Sciatic nerve (tissue), 2 donors: ENCODE data around the gene TNFRSF6B. TPM values are rescaled to one million over a fixed set of nuclear protein-coding genes. Genes with fewer than 3 reads are reported as not detected.
"Not testable (repeated sequence)": the region's sequence is repeated elsewhere in the genome, so short reads cannot be mapped to it uniquely, and the experiment has no call there.

Source experiments
- ATAC-seq: fragments of 200-7000 bp; cut with Tn5 transposase; one replicate; pipeline ENCODE4 v1.9.1; 2020; ENCODE audit warnings: mild to moderate bottlenecking, moderate library complexity
- DNase-seq: peaks from one replicate; pipeline ENCODE4 v3.0.0-alpha.2; 2020; ENCODE audit warnings: low spot score
- intact Hi-C: fragments of 100-400 bp; cut with DNase I; formaldehyde crosslinking; loops from one replicate; pipeline ENCODE4 v1.14.2; 2022
- total RNA-seq: library from RNA; stranded (reverse); fragmentation: NEBNext Ultra II Directional; extraction: Animal tissue kit (Norgen Biotek cat#: 25700); gene quantifications from one replicate; pipeline ENCODE4 v1.2.1, GENCODE V29; 2021
- donor health status: DM: no; HTN: no; CAD: no.
- donor health status: DM: no; HTN: no; CAD: no.

Gene TNFRSF6B
- total RNA-seq, 1 donor from 2014 or later, result 6.1 TPM

DNA sequence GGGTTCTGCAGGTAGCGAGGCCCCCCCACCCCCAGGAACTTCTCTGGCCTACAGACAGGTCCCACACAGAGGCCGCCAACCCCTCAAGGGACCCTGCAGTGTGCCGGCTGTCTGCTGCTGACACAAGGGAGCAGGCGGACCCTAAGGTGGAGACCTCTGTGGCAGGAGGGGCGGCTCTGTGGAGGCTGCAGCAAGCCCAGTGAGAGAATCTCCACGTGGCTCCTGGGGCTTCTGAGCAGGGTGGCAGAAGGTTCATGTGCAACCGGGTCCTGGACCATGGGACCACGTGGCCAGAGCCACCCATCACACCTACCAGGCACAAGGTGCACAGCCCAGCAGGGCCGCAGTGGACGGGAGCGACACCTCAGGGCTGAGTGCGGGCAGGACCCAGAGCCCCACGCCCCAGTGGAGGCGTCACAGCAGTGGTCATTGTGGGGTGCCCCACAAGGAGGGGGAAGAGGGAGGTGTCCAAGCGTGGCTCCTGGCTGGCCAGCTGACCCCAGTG is 7.1 kb downstream of the TNFRSF6B start:
- DNase-seq (peak; percentile 59), ATAC-seq (no peak)
- intact Hi-C loops, result no loop called here

DNA sequence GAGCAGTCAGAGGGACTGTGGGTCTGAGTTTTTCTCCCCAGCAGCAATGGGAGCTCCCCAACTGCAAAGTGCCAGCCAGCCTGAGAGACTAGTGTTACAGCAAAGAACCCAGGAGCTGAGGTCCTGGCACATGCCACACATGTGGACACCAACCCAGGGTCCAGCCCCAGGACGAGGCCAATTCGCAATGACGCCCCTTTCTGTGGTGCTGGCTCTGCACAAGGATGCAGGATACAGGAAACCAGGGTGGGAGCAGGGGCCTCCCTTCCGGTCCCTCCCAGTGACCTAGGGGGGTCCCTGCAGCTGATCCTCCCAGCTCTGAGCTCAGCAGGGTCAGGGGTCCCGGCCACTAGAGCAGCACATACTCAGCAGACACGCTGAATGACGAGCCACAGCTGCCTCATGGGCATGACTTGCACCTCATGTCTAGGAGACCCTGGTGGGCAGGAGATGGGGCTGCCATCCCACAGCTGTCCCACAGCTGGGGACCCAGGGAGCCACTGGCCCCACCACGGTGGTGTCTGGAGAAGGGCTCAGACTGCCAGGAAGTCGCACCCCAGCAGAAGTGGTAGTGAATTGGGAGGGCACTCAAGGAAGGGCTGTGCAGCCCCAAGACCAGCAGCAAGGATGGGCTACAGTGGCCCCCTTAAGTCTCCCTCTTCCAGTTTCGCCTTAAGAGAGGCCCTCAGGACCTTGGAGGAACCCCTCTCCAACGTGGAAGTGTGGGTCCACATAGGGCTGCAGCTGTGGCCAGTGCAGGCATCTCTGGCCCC is 7.7 kb downstream of the TNFRSF6B start:
- ATAC-seq (no peak), DNase-seq (peak; percentile 55)
- intact Hi-C loops, result no loop called here

DNA sequence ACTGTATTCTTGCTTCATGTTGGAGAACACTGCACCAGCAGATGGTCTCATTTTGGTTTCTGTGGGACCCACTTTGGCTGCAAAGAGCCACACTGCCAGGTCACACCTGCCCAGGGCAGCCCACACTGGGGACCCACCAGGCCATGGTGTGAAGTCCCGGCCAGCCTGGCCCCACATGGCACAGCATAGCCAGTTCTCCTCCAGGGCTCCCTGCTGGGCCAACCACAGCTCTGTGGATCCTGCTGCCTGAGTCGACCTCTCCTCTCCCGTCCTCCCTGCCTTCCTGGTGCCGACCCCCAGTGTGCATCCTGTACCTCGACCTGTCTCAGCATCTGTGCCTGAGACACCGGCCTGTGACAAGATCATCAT is 8.3 kb downstream of the TNFRSF6B start:
- ATAC-seq, result no peak
- intact Hi-C loops, result no loop called here
- DNase-seq, result peak; percentile 61

DNA sequence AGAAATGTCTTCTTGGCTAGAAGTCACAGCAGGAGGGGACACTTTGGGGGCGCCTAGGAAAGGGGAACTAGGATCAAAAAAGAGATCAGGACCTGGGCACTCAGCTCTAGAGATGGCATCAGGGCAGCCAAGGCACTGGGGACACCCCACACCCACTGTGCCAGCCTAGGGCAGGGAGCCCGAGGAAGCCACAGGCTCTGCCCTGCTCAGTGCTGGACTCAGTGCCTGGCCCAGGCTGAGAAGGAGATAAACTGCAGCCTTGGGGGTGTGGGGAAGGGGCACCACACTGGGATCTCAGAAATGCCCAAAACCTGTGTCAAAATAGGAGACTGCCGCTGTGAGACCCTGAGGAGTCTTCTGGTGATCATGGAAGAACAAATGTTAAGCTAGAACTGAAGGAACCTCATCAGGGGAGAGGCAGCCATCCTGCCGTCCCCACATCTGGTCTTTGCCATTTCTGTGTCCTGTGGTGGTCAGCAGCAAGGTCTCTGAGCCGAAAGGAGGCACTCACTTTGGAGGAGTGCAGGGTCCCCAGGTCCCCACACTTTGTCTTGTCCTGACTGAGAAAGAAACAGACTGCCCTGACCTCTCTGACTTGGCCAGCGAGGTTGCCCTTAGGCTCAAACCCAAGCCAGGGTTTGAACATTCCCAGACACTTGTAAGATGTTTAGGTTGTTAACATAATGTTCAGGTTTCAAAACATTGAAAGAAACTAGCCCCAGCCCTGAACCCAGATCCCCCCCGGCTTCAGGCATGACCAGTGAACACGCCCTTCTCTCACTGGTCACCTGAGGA is 9.0 kb downstream of the TNFRSF6B start:
- intact Hi-C loops, result no loop called here
- ATAC-seq (no peak), DNase-seq (peak; percentile 55)

DNA sequence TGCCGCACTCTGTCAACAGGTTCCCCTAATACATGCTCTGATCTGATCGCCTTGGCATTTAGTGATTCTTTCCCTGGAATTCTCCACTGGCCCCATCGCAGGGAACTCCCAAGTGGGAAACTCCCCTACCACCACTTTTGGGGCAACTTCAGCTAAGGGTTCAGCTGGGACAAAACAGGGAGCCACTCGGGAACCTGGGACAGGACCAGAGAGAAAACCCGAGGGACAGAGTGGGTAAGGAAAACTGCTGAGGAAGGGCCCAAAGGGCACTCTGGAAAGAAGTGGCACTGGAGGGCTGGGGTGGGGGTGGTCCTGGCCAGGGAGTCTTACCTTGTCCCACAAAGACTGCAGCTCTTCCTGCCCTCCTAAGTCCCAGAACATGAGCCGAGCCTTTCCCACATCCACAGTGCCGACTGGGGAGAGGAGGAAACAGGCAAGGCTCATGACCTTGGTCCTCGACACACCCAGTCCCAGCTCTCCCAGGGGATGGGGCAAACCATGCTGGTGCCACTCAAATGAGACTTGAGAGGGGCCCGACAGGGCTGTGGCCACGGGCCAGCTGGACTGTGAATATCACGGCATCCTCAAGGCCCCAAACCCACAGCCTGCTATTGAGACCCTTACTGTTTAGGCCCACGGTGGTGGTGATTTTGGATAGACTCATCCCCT is 9.7 kb downstream of the TNFRSF6B start:
- intact Hi-C loops, result no loop called here
- ATAC-seq (no peak), DNase-seq (peak; percentile 55)

DNA sequence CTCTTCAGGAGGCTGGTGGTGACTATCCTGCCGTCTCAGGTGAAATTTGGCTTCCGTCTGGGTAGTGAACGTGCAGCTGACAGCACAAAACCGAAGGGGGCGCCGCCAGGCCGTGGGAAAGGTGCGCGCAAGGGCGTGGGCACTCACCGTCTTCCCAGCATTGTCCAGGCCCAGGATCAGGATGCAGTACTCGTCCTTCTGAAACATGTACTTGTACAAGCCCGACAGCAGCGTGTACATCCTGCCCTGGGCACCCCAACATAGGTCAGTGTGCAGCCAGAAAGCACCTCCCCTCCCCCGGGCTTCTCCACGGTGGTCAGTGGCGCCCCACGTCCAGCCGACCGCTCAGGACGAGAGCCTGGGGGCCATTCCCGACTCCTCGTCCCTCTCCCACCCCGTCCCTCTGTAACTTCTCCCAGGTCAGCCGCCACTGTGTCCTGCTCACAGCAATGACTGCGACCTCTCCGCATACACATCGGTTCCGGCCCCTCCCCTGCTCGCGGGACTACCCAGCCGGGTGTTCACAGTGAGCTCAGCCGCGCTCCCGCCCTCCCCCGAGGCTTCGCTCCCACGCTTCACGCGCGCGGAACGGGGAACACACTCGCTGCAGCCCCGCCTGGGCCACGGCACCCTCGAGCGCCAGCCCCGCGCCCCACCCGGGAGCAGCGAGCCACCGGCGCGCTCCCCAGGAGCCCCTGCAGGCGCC is 10.6 kb downstream of the TNFRSF6B start:
- ATAC-seq (peak; percentile 5), DNase-seq (peak; percentile 72)
- intact Hi-C loops, result no loop called here

DNA sequence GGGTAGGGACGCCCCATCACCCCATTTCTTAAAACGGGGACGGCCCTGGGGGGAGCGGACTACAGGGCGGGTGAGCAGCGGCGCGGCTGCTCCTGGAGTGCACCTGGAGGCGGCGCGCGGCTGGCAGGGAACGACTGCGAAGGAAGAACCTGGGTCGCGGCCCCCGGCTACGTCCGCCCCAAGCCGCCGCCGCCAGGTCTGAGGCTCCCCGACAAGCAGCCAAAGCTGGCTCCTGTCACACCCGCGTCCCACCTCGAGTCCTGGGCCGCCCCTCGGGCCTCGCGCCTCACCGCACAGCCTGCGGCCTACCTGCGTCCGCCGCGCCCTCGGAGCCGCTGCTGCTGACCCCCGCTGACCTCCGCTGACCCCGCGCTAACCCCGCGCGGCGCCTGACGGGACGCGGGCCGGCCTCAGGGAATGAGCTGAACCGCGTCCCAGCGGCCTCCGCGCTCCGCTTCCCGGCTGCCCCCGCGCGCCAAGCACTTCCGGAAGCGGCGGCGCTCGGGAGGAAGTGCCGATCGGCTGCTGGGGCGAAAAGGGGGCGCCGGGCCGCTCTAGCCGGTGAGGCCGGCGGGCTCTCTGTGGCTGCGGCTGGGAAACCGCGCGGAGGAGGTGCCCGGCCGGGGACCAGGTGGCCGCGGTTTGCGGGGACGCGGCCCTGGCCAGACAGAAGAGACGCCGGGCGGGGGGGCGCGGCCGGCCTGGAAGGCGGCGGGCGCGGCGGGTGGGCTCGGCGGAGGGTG is 11.3 kb downstream of the TNFRSF6B start, which contains the start of the genes ARFRP1 and ZGPAT:
Gene ARFRP1, minus strand, starts transcription at position 419 of the 743 bp plus-strand sequence. CDS start 885 bp downstream, outside the sequence.
Gene ZGPAT, plus strand, starts transcription at position 482 of the 743 bp plus-strand sequence. CDS start 542 bp downstream, outside the sequence.
- DNase-seq, result peak; percentile 94

DNA sequence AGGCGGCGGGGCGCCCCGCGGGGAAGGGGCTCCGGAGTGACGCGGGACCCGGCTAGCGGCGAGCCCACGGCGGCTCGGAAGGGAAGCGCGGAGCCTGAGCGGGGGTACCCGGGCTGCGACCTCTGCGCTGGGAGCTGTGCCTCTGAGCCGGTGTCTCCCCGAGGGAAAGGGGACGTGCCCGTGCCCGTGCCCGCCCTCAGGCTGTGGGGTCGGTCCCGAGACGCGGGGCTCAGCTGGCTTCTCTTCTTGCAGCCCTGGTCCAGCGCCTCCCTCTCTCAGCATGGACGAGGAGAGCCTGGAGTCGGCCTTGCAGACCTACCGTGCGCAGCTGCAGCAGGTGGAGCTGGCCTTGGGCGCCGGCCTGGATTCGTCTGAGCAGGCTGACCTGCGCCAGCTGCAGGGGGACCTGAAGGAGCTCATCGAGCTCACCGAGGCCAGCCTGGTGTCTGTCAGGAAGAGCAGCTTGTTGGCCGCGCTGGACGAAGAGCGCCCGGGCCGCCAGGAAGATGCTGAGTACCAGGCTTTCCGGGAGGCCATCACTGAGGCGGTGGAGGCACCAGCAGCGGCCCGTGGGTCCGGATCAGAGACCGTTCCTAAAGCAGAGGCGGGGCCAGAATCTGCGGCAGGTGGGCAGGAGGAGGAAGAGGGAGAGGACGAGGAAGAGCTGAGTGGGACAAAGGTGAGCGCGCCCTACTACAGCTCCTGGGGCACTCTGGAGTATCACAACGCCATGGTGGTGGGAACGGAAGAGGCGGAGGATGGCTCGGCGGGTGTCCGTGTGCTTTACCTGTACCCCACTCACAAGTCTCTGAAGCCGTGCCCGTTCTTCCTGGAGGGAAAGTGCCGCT is 12.1 kb downstream of the TNFRSF6B start:
- intact Hi-C loops, result no loop called here
- ATAC-seq (no peak), DNase-seq (peak; percentile 63)

More for the DNA sequence above, 11.3 kb downstream of the TNFRSF6B start, which contains the start of the genes ARFRP1 and ZGPAT:
- intact Hi-C loops, result no loop called here
- peak; percentile 95 for ATAC-seq

DNA sequence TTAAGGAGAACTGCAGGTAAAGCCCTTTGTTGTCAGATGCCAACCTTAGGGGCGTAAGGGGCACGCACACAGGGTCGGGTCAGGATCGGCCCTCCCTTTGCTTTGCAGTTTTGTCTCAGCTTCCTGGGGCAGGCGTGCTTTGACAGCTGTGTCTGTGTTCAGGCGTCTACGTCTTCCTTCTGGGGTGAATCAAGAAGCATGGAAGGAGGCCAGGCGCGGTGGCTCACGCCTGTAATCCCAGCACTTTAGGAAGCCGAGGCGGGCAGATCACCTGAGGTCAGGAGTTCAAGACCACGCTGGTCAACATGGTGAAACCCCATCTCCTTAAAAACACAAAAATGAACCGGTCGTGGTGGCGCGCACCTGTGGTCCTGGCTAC is 12.7 kb downstream of the TNFRSF6B start:
- ATAC-seq (no peak), DNase-seq (peak; percentile 51)
- intact Hi-C loops, result no loop called here

DNA sequence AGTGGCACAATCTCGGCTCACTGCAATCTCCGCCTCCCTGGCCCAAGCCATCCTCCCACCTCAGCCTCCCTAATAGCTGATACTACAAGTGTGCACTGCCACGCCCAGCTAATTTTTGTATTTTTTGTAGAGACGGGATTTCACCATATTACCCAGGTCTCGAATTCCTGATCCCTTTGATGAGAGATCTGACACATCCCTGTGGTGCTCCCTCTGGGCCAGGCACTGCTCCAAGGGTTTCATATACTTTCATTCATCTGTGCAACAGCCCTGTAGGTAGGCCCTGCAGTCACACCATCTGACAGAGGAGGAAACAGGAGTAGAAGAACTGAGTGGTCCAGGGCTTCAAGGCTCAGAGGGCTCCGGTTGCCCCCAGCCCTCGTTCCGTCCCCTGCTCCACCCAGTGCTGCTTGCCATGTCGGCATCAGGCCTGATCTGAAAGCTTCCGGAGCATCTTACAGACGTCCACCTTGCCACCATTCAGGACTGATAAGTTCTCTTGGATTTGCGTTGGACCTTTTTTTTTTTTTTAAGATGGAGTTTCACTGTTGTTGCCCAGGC is 14.7 kb downstream of the TNFRSF6B start:
- intact Hi-C loops, result no loop called here
- ATAC-seq (no peak), DNase-seq (peak; percentile 30)

DNA sequence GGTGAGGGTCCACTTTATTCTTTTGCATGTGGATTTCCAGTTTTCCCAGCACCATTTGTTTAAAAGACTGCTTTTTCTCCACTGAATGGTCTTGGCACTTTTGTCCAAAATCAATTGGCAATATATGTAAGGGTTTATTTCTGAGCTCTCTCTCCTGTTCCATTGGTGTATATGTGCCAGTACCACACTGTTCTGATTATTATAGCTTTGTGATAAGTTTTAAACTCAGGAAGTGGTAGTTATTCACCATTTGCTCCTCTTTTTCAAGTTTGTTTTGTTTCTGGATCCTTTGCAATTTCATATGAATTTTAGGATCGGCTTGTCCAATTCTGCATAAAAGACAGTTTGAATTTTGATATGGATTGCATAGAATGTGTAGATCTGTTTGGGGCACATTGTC is 15.7 kb downstream of the TNFRSF6B start:
- ATAC-seq (no peak), DNase-seq (no peak)
- intact Hi-C loops, result no loop called here

DNA sequence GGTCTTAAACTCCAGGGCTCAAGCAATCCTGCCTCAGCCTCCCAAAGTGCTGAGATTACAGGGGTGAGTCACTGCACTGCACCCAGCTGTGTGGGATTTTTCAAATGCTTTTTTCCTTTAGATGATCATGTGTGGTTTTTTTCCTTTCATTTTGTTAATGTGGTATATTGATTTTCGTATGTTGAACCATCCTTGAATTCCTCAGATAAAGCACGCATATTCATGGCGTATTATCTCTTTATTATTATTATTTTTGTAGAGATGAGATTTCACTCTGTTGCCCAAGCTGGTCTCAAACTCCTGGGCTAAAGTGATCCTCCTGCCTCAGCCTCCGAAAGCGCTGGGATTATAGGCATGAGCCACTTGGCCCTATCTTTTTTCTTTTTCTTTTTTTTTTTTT is 18.4 kb downstream of the TNFRSF6B start:
- intact Hi-C loops, result no loop called here
- DNase-seq (peak; percentile 25), ATAC-seq (no peak)

DNA sequence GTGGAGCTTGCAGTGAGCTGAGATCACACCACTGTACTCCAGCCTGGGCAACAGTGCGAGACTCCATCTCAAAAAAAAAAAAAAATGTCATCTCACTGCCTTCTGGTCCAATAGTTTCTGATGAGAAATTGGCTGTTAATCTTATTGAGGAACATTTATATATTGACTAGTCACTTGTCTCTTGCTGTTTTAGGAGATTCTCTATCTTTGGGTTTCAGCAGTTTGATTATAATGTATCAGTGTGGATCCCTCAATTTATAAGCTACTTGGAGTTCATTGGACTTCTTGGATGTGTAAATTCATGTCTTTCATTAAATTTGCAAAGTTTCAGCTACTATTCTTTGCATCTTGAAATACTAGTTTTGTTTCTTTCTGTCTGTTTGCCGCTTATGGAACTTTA is 22.5 kb downstream of the TNFRSF6B start:
- DNase-seq, result no peak
- intact Hi-C loops, result no loop called here
- ATAC-seq, result no peak

DNA sequence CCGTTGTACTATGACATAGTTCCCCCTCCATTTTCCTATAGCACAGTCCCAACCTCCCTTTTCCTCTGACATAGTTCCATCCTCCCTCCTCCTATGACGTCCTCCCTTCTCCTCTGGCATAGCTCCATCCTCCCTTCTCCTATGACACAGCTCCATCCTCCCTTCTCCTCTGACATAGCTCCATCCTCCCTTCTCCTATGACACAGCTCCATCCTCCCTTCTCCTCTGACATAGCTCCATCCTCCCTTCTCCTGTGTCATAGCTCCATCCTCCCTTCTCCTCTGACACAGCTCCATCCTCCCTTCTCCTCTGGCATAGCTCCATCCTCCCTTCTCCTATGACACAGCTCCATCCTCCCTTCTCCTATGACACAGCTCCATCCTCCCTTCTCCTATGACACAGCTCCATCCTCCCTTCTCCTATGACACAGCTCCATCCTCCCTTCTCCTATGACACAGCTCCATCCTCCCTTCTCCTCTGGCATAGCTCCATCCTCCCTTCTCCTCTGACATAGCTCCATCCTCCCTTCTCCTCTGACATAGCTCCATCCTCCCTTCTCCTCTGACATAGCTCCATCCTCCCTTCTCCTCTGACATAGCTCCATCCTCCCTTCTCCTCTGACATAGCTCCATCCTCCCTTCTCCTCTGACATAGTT is 26.6 kb downstream of the TNFRSF6B start:
- DNase-seq, ATAC-seq, intact Hi-C loops: not testable (repeated sequence)

DNA sequence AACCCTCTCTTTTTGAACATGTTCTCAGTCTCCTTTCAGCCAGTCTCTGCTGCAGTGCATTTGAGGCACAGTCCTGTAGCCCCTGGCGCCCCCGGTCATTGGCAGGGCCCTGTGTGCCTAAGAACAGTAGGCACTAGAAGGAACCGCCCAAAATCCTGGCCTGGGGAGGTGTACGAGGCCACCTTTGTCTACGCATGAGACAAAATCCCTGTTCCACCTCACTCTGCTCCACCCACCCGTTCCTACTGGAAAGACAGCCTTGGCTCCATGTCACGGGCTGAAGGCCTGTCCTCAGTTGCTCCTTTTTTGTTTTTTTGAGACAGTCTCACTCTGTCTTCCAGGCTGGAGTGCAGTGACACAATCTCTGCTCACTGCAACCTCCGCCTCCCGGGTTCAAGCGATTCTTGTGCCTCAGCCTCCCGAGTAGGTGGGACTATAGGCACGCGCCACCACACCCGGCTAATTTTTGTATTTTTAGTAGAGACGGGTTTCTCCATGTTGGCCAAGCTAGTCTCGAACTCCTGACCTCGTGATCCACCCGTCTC is 33.8 kb downstream of the TNFRSF6B start:
- intact Hi-C loops, ATAC-seq: not testable (repeated sequence)
- DNase-seq, result peak; percentile 49

DNA sequence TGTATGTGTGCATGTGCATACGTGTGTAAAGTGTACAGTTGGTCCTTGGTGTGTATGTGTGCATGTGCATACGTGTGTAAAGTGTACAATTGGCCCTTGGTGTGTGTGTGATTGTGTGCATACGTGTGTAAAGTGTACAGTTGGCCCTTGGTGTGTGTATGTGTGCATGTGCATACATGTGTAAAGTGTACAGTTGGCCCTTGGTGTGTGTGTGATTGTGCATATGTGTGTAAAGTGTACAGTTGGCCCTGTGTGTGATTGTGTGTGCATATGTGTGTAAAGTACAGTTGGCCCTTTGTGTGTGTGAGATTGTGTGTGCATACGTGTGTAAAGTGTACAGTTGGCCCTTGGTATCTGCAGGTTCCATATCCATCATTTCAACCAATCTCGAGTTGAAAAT is 35.0 kb downstream of the TNFRSF6B start:
- ATAC-seq (no peak), DNase-seq (no peak)
- intact Hi-C loops, result no loop called here
